ENCODE results near the gene DPYD.

- no peak for TF ChIP-seq CTCF (IDR thresholded peaks at IDR 0.05)
- TF ChIP-seq POLR2A (IDR thresholded peaks at IDR 0.05): no peak
Measured at GRCh38 chr1:97739596-97740103, 181.2 kb downstream of the DPYD start.
